SK-N-MC (cell line): ENCODE data around the gene TXNDC15.
"Not testable (repeated sequence)": the region's sequence is repeated elsewhere in the genome, so short reads cannot be mapped to it uniquely, and the experiment has no call there.

ENCODE experiments used
- DNase-seq: peaks from one replicate; pipeline ENCODE4 v3.0.0-alpha.2; 2011; ENCODE audit warnings: low read depth, low spot score
- H3K27ac ChIP-seq: fragments of 200-600 bp; sonication (generic); 2 replicates; pipeline ENCODE4 v1.5.1; 2016; ENCODE audit warnings: mixed run types
- H3K36me3 ChIP-seq: fragments of 200-600 bp; sonication (generic); 2 replicates; pipeline ENCODE4 v1.6.1; 2017; ENCODE audit warnings: antibody characterized with exemption, low read length, mixed read lengths; ENCODE audit not compliant: insufficient read depth
- H3K4me3 ChIP-seq: fragments of 200-600 bp; sonication (generic); 2 replicates; pipeline ENCODE4 v1.5.1; 2016
- H3K9ac ChIP-seq: fragments of 200-600 bp; sonication (generic); 2 replicates; pipeline ENCODE4 v1.8.0; 2017; ENCODE audit warnings: mixed run types, mixed read lengths; ENCODE audit not compliant: insufficient read length
- H3K9me3 ChIP-seq: fragments of 200-600 bp; sonication (generic); 2 replicates; pipeline ENCODE4 v1.6.1; 2017; ENCODE audit warnings: low read depth, mild to moderate bottlenecking, antibody characterized with exemption, low read length, moderate library complexity, mixed read lengths
- EZH2 ChIP-seq: fragments of 200-600 bp; sonication (generic); IDR thresholded peaks from one replicate; pipeline ENCODE4 v1.6.1; 2017; ENCODE audit warnings: antibody characterized with exemption
- FOXP2 ChIP-seq: optimal IDR thresholded peaks from 2 replicates; pipeline ENCODE3; 2011; ENCODE audit warnings: mild to moderate bottlenecking, moderate library complexity; ENCODE audit not compliant: insufficient read depth; ENCODE audit errors: extremely low read length, control extremely low read depth
- POLR2AphosphoS5 ChIP-seq: IDR thresholded peaks from 2 replicates; pipeline ENCODE4 v1.6.1; 2012; ENCODE audit warnings: mild to moderate bottlenecking, low read depth, low read length, borderline replicate concordance

Gene TXNDC15, protein sequence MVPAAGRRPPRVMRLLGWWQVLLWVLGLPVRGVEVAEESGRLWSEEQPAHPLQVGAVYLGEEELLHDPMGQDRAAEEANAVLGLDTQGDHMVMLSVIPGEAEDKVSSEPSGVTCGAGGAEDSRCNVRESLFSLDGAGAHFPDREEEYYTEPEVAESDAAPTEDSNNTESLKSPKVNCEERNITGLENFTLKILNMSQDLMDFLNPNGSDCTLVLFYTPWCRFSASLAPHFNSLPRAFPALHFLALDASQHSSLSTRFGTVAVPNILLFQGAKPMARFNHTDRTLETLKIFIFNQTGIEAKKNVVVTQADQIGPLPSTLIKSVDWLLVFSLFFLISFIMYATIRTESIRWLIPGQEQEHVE

DNA sequence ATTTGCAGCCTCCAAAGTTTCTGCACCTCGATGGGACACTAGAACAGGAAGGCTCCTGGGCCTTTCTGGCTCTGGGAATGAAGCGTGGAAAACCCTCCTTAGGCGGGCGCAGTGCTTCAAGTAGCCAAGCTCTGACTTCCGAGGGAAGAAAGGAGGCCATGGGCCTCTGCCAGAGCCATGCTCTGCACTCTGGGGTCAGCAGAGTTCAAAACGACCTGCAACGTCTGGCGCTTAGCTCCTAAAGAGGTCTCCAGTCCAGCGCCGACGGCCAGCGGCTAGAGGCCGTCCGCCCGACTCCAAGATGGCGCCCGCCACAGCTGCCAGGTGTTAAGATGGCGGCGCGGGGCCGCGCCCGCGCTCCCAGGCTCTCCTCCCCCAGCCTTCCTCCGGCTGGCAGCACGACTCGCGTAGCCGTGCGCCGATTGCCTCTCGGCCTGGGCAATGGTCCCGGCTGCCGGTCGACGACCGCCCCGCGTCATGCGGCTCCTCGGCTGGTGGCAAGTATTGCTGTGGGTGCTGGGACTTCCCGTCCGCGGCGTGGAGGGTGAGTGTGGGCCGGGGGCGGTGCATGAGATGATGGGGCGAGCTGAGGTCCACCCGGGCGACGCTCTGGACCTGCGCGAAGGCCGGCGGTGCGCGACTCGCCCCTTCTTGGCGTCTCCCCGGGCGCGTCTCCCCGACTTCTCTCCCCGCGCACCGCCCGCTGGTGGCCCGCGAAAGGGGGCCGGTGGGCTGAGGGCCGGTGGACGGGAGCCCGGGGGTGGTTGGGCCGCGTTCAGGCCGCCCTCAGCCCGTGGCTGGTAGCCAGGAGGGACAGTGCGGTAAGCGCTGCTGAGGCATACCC, at the start of gene TXNDC15:
Gene TXNDC15 (plus strand): TSS at position 385 of the 844 bp plus-strand sequence. CDS start 57 bp downstream, at position 442.
- peak within 1 kb of the TSS; percentile 90 for H3K9ac ChIP-seq
- no peaks in the 10 kb centered on the region for H3K9me3 ChIP-seq
- peak within 1 kb of the TSS; percentile 82 for H3K27ac ChIP-seq
- TF ChIP-seq EZH2 (no peak), POLR2AphosphoS5 (peak; percentile 92), FOXP2 (peak; percentile 19)
- H3K4me3 ChIP-seq: peak within 1 kb of the TSS; percentile 97
- DNase-seq: no peak
- no peaks in the 10 kb centered on the region for H3K36me3 ChIP-seq

DNA sequence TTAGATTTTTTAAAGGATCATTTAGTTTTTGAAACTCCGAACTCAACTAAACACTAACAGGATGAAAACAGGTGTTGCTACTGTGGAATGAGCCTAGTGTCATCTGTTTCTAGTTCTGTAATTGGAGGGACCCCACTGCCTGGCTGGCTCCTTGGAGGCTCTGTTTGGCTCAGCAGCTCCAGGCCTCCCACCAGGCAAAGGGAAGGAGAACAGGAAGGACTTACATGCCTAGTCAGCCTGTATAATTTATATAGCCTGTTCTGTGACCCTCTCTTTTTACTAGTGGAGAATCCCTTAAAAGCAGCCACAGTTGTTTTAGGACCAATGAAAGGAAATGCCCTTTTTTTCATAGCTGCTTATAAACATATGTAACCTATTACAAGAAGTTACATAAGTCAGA, 49.5 kb upstream of the TXNDC15 start:
- H3K4me3 ChIP-seq: peak overlapping the region; percentile 51
- H3K36me3 ChIP-seq: peaks cover 72% of the 10 kb centered on the region
- H3K9me3 ChIP-seq: no peaks in the 10 kb centered on the region
- peak overlapping the region; percentile 37 for H3K9ac ChIP-seq
- TF ChIP-seq POLR2AphosphoS5 (no peak), FOXP2 (no peak), EZH2 (no peak)
- peak overlapping the region; percentile 88 for H3K27ac ChIP-seq
- peak; percentile 66 for DNase-seq

DNA sequence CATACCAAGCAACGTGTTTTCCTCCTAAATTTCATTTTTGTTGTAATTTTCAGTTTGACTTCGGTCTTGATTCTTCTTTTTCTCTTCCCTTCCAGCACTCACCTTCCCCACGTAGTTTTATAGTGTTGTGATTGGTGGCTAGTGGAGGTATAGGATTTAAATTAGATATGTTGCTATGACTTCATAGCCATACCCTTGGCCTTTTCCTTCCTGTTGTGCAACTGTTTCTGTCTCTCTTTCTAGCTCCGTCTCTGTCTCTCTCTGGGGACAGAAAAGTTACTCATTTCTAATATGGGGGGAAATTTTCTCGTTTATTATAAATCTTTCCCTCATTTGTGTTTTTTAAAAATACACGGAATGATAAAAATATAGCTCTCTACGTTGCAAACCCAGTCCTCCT, 49.0 kb upstream of the TXNDC15 start:
- no peak for DNase-seq
- Histone ChIP-seq H3K36me3 (peaks cover 67% of the 10 kb centered on the region), H3K27ac (peak overlapping the region; percentile 88), H3K4me3 (peak overlapping the region; percentile 51), H3K9me3 (no peaks in the 10 kb centered on the region), H3K9ac (peak overlapping the region; percentile 37)
- TF ChIP-seq FOXP2: no peak
- no peak for TF ChIP-seq POLR2AphosphoS5
- no peak for TF ChIP-seq EZH2

DNA sequence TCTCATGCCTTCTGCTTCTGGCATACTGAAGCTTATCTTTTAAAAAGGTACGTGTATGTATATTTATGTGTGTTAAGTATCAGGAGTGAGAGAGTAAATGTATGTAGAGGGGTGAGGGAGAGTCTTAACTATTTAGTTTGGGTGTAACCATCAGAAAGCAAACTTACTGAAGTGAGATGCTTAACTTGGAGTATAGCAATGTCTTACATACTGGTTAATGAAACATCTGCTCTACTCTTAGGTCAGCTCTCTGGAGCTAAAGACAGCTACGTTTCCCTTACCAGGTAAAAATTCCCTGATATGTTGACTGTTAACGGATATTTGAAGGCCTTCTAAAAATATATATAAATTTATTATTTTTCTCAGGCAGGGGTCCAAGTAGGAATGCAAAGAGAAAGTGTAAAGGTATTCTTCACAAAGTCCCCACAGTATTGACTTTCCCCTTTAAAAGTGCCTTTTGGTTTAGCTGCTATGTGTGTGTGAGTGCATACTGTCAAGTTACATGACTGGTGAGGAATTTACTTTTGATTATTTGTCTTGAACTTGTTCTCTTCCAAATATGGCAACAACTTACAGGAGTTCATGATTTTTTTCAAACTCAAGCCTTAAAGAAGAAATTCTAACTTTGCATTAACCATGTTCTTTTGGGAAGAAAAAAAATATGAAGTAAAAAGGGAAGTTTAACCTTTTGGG, 40.7 kb upstream of the TXNDC15 start:
- TF ChIP-seq FOXP2 (no peak), POLR2AphosphoS5 (no peak), EZH2 (no peak)
- Histone ChIP-seq H3K9me3 (no peaks in the 10 kb centered on the region), H3K36me3 (peaks cover 46% of the 10 kb centered on the region), H3K27ac (no peak overlapping the region), H3K9ac (no peak overlapping the region), H3K4me3 (no peak overlapping the region)
- DNase-seq: no peak

DNA sequence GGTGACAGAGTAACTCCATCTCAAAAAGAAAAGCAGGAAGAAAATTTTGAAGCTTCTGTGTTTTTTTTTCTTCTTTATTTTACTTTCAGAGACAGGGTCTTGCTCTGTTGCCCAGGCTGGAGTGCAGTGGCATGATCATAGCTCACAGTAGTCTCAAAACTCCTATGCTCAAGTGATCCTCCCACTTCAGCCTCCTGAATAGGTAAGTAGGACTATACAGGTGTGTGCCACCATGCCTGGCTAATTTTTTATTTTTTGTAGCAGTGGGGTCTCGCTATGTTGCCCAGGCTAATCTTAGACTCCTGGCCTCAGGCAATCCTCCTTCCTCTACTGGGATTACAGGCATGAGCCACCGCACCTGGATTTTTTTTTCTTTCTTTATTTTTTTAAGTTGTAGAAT, 38.5 kb upstream of the TXNDC15 start:
- Histone ChIP-seq H3K36me3 (peaks cover 52% of the 10 kb centered on the region), H3K4me3 (no peak overlapping the region), H3K9ac (no peak overlapping the region), H3K9me3 (no peaks in the 10 kb centered on the region), H3K27ac (no peak overlapping the region)
- TF ChIP-seq FOXP2 (no peak), EZH2 (no peak), POLR2AphosphoS5 (no peak)
- DNase-seq: no peak

DNA sequence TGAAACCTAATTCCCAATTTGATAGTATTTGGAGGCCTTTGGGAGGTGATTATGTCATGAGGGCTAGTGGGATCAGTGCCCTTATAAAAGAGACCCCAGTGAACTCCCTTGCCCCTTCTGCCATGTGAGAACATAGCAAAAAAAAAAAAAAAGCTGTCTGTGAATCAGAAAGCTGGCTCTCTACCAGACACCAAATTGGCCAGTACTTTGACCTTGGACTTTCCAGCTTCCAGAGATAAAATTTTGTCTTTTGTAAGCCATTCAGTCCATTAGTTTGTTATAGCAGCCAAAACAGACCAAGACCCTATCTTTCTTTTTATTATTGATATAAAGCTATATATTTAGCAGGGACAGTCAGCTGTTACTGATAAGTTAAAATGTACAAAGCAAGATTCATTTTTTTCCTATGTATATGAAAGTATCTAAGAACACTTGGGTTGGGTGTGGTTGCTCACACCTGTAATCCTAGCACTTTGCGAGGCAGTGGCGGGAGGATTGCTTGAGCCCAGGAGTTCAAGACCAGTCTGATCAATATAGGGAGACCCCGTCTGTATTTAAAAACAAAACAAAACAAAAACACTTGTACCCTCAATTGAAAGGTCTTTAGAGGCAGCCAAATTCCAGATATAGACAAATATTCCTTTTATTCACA, 36.5 kb upstream of the TXNDC15 start:
- H3K4me3 ChIP-seq: no peak overlapping the region
- DNase-seq: no peak
- H3K27ac ChIP-seq: no peak overlapping the region
- no peak for TF ChIP-seq POLR2AphosphoS5
- no peak for TF ChIP-seq EZH2
- no peak for TF ChIP-seq FOXP2
- no peak overlapping the region for H3K9ac ChIP-seq
- no peaks in the 10 kb centered on the region for H3K9me3 ChIP-seq
- H3K36me3 ChIP-seq: peaks cover 48% of the 10 kb centered on the region

DNA sequence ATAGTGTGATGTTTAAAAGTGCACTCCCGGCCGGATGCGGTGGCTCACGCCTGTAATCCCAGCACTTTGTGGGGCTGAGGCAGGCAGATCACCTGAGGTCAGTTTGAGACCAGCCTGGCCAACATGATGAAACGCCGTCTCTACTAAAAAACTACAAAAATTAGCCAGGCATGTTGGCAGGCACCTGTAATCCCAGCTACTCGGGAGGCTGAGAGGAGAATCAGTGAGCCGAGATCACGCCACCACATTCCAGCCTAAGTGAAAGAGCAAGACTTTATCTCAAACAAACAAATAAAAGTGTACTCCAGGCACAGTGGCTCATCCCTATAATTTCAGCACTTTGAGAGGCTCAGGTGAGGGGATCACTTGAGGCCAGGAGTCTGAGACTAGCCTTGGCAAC, 35.8 kb upstream of the TXNDC15 start:
- peaks cover 44% of the 10 kb centered on the region for H3K36me3 ChIP-seq
- H3K4me3 ChIP-seq, DNase-seq, H3K9me3 ChIP-seq, H3K9ac ChIP-seq, H3K27ac ChIP-seq: not testable (repeated sequence)

DNA sequence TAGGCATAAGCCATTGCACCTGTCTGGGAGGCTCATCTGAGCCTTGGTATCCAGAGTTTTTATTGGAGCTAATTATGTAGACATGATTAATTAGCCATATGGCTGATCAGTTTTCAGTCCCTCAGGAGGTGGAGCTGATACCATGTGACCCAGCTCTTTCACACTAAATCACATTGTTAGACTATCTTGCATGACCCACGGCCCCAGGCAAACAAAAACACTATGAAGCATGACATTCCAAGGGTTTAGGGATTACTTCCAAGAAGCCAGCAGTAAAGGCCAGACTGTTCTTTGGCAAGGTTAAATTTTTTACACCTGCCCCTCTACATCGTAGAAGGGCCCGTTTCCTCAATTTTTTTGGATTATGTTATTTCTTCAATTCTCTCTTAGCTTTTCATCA, 33.4 kb upstream of the TXNDC15 start:
- no peaks in the 10 kb centered on the region for H3K9me3 ChIP-seq
- TF ChIP-seq FOXP2 (no peak), EZH2 (no peak), POLR2AphosphoS5 (no peak)
- peaks cover 31% of the 10 kb centered on the region for H3K36me3 ChIP-seq
- no peak overlapping the region for H3K4me3 ChIP-seq
- no peak overlapping the region for H3K9ac ChIP-seq
- peak overlapping the region; percentile 54; the same call in 1 of the 2 replicates for H3K27ac ChIP-seq
- DNase-seq: no peak
